ENCODE results near the gene DHX9. TPM values are rescaled to one million over a fixed set of nuclear protein-coding genes. Genes with fewer than 3 reads are reported as not detected.

The DHX9 gene
- total and polyA plus RNA-seq, 9 of the 15 experiments (the other 6 are each of a cell fraction or from before 2014, with no cell fraction given), result 100 to 409 (median 294) TPM

- TF ChIP-seq GTF2B (IDR thresholded peaks at IDR 0.05; ENCODE audit: extremely low read depth, insufficient read length), result peak; percentile 22
- no peak for TF ChIP-seq IRF2 (CRISPR knock-in tag; IDR thresholded peaks at IDR 0.05)
- no peak for TF ChIP-seq PRMT5 (CRISPR knock-in tag; IDR thresholded peaks at IDR 0.05)
- TF ChIP-seq RFX5 (IDR thresholded peaks at IDR 0.05; ENCODE audit: low read depth, low read length), result no peak
- peak; percentile 26; the same call in 1 of the 2 replicates for TF ChIP-seq PKNOX1 (IDR thresholded peaks at IDR 0.05)
- no peak for TF ChIP-seq ZNF75A (CRISPR knock-in tag; IDR thresholded peaks at IDR 0.05)
- TF ChIP-seq TFE3 (CRISPR knock-in tag; IDR thresholded peaks at IDR 0.05), result no peak; the same call in 1 of the 2 replicates
- peak; percentile 93 for TF ChIP-seq MYC (IDR thresholded peaks at IDR 0.05; ENCODE audit: low read depth, low read length)
- 0 out of 2 replicates have a peak, but pooled peaks have one; percentile 49 for TF ChIP-seq MYC (CRISPR knock-in tag; IDR thresholded peaks at IDR 0.05; ENCODE audit: borderline replicate concordance, low read depth)
- TF ChIP-seq ETV5 (CRISPR knock-in tag; IDR thresholded peaks at IDR 0.05; ENCODE audit: low read depth), result peak; percentile 94
- TF ChIP-seq ZBTB8A (IDR thresholded peaks at IDR 0.05; ENCODE audit: partially characterized antibody), result no peak
- TF ChIP-seq ESRRA (IDR thresholded peaks at IDR 0.05; ENCODE audit: borderline replicate concordance, low read depth), result peak; percentile 34; the same call in 1 of the 2 replicates
- peak in 1 of 2 experiments; percentile 74; a peak in 2 of 4 replicates for TF ChIP-seq ETV6 (IDR thresholded peaks at IDR 0.05; ENCODE audit: borderline replicate concordance in 1 of 2, low read depth in 2 of 2, low read length in 1 of 2)
- TF ChIP-seq ETV6 (CRISPR knock-in tag; IDR thresholded peaks at IDR 0.05; ENCODE audit: borderline replicate concordance), result no peak
- peak; percentile 93; the same call in 1 of the 2 replicates for TF ChIP-seq RAD51 (IDR thresholded peaks at IDR 0.05; ENCODE audit: borderline replicate concordance, low read depth)
- 0 out of 2 replicates have a peak, but pooled peaks have one; percentile 57 for TF ChIP-seq GMEB1 (CRISPR knock-in tag; IDR thresholded peaks at IDR 0.05)
- TF ChIP-seq MAX (CRISPR knock-in tag; IDR thresholded peaks at IDR 0.05), result peak; percentile 83
- TF ChIP-seq SMAD3 (CRISPR knock-in tag; conservative IDR thresholded peaks at IDR 0.05), result no peak
- TF ChIP-seq ZNF239 (CRISPR knock-in tag; IDR thresholded peaks at IDR 0.05), result no peak
- TF ChIP-seq FOXA1 (IDR thresholded peaks at IDR 0.05; ENCODE audit: borderline replicate concordance), result no peak
- TF ChIP-seq ZFP1 (CRISPR knock-in tag; IDR thresholded peaks at IDR 0.05), result no peak
- 0 out of 2 replicates have a peak, but pooled peaks have one; percentile 34 for TF ChIP-seq MEF2D (tag; conservative IDR thresholded peaks at IDR 0.05; ENCODE audit: low read depth)
- no peak for TF ChIP-seq ZNF436 (CRISPR knock-in tag; IDR thresholded peaks at IDR 0.05)
Observed at GRCh38 chr1:182839209-182840066, at the start of gene DHX9 (continued).

All from K562 (cell line).